GM12892 (cell line): Measurements from ENCODE around the gene CPAMD8.

Experiments
- DNase-seq: peaks from one replicate; pipeline ENCODE4 v3.0.0; 2011; ENCODE audit not compliant: insufficient read length
- FAIRE-seq: peaks from 2 replicates; lab custom pipeline; 2011; peaks lifted over from hg19 to GRCh38; lab: Jason Lieb, UNC
- POLR2A ChIP-seq: IDR thresholded peaks from 2 replicates; pipeline ENCODE4 v1.6.1; 2011; ENCODE audit warnings: low read depth, low read length, control low read depth
- POLR2AphosphoS5 ChIP-seq: IDR thresholded peaks from 2 replicates; pipeline ENCODE4 v1.6.1; 2011; ENCODE audit warnings: low read depth, low read length, control low read depth
- TAF1 ChIP-seq: IDR thresholded peaks from 2 replicates; pipeline ENCODE4 v1.6.1; 2011; ENCODE audit warnings: low read depth, mild to moderate bottlenecking, control low read depth, low read length, borderline replicate concordance

CPAMD8 gene

GRCh38 chr19:16849168-16849567, 177.4 kb downstream of the CPAMD8 start:
- FAIRE-seq (no peak), DNase-seq (no peak)
- TF ChIP-seq POLR2A (no peak), TAF1 (no peak), POLR2AphosphoS5 (no peak)

GRCh38 chr19:16847430-16847829, 179.2 kb downstream of the CPAMD8 start:
- TF ChIP-seq POLR2AphosphoS5: no peak
- no peak for TF ChIP-seq POLR2A
- no peak for TF ChIP-seq TAF1
- FAIRE-seq (no peak), DNase-seq (no peak)

GRCh38 chr19:16846901-16847300, 179.7 kb downstream of the CPAMD8 start:
- DNase-seq (no peak), FAIRE-seq (no peak)
- no peak for TF ChIP-seq POLR2AphosphoS5
- TF ChIP-seq POLR2A: no peak
- TF ChIP-seq TAF1: no peak
